Ammon's horn (tissue), 1 donor: ENCODE data around the gene EIF3F.
A peak's percentile ranks its signal among the peaks of the same experiment; 100 is the strongest.

ENCODE experiments used
- DNase-seq: peaks from one replicate; pipeline ENCODE4 v3.0.0-alpha.2; 2016; ENCODE audit warnings: low spot score

Gene EIF3F

DNA sequence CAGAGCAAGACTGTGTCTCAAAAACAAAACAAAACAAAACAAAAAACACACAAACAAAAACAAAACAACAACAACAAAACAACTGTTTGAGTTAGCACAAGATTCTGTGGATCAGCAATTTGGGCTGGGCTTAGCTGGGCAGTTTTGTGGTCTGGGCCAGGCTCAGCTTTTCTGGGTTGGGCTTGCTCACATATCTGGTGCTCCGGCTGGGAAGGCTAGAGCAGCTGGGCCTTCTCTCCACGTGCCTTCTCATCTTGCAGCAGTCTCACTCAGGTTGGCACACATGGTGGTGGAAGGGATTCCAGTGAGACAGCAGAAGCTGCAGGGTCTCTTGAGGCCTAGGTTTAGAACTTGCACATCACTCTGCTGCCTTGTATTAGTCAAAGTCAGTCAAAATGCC, 35.7 kb downstream of the EIF3F start:
- DNase-seq = no peak

DNA sequence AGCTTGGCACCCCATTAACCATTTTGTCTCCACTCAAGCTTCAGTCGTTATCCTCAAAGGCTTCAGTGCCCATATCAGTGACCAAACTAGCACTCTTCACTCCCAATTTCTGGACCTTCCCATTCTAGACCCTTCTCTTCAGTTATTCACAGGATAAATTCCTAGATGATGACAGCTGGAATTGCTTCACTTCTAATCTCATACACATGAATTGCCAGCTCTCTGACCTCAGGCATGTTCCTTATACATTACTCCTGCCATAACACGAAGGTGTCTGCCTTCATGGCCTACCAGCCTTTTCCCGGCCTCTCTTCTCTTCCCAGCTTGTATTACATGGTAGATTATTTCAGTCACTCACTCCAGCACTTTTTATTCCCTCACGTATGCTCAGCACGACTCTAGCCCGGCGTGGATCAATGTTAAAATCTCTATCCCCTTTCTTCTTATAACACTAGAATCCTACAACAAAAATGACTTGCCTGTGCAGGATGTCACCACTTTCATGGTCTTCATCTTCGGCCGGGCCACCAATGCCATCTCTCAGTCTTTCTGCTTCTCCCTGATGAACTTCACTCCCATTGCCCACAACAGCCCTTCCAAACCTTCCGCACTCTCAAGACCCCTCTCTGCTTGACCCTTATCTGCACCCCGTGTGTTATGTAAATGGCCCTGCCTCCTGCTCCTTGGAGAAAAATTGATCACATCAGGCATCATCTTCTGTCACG, 36.9 kb downstream of the EIF3F start:
- no peak for DNase-seq

DNA sequence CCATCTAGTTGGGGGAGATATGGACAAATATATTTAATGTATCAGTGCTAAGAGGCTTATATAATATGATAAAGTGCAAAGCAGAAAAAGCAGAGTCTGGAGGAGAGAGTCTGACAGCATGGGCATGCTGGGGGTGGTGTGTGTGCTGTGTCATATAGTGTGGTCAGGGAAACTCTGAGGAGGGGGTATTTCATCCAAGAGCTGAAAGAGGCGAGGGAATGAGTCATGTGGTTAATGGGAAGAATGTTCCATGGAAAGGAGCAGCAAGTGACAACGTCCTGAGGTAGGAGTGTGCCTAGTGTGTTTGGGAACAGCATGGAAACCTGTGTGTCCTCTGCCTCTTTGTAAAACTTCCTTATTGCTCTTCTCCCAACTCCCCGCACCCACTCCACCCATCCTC, 38.0 kb downstream of the EIF3F start:
- no peak for DNase-seq

DNA sequence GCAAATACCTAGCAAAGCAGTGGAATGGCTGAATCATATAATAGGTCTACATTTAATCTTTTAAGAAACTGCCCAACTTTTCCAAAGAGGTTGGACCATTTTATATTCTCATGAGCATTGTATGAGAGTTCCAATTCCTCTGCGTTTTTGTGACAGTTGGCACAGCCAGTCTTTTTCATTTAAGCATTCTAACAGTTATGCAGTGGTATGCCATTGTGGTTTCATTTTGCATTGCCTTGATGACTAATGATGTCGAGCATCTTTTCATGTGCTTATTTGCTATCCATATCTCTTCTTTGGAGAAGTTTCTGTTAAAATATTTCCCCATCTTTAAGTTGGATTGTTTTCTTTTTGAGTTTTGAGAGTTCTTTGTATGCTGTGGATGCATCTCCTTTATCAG, 38.7 kb downstream of the EIF3F start:
- no peak for DNase-seq

- no peak for DNase-seq
Measured at GRCh38 chr11:8026982-8027381, 39.8 kb downstream of the EIF3F start.

DNA sequence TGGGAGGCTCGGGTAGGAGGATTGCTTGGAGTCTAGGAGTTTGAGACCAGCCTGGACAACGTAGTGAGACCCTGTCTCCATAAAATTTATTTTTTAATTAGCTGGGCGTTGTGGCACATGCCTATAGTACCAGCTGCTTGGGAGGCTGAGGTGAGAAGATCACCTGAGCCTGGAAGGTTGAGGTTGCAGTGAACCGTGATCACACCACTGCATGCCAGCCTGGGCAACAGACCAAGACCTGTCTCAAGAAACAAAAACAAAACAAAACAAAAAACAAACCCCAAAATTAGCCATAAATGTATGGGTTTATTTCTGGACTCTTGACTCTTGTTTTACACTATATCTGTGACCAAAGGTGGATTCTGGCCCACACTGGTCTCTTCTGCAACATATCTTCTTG, 41.6 kb downstream of the EIF3F start:
- no peak for DNase-seq

DNA sequence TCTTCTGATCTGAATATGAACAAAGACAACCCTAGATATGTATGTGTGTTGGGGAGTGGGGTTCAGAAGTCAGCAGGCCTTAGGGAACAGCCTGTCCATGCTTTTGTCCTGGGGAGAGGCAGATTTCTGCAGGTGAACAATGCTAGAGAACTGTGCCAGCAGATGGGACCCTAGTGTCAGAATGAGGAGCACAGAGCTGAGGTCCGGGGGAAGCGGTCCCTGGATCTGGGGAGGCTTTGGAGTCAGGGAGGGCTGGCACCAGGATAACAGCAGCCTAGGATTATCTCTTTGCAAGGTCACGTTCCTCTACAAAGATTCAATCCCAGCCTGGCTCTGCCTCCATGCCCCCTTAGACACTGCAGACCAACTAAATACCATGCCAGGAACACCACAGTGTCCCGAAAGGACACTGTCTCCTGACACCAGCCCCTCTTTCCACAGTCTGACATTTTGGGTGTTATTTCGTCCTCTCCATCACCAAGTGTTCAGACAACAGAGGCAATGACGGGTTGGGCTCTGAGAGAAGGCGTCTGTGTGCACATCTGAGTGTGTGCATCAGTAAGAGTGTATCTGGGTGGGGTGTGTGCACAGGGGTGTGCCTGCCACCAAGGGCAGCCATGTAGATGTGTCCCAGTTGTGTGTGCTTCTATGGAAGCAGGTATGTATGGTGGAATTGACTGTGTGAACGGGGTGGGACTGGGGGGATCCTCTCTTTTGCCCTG, 43.5 kb downstream of the EIF3F start:
- no peak for DNase-seq

DNA sequence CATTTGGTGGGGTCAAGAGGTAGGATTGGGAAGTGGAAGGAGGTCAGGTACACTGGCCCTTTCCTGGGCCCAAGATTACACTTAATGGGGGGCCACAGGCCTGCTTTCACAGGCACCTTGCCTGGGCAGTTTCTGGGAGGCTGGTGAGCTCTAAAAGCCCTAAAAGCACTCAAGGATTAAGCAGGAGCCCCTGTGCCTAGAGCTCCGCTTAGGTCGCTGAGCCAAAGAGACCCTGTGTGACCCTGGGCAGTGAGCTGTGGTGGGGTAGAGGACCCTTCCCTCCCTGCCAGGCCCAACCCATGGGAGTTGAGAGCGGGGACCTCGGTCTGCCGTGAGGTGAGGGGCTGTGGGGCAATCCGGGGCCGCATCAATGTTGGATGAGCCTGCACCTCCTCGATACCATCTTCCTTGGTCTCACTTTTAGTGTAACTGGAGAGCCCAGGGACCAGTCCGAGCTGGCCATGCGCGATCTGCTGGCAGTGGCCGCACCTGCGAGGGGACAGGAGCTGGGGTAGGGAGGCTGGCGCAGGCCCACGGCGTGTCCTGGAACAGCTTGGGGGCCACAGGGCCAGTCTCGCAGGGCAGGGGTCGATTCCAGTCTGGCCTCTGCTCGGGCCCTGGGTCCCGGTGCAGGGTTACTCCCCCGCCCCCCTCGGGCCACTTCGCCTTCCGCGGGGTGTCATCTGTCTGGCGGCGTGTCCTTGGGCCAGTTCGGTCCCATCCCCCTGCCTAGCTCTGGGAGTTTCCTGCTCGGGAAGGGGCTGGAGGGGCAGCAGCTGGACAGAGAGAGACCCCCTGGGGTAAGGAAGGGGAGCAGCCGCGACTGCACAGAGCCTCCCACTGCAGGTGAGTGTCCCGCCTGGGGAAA, 44.3 kb downstream of the EIF3F start:
- no peak for DNase-seq

- no peak for DNase-seq
Measured at GRCh38 chr11:8032122-8032521, 45.0 kb downstream of the EIF3F start.

- DNase-seq = no peak
Measured at GRCh38 chr11:8032576-8033304, 45.6 kb downstream of the EIF3F start.

DNA sequence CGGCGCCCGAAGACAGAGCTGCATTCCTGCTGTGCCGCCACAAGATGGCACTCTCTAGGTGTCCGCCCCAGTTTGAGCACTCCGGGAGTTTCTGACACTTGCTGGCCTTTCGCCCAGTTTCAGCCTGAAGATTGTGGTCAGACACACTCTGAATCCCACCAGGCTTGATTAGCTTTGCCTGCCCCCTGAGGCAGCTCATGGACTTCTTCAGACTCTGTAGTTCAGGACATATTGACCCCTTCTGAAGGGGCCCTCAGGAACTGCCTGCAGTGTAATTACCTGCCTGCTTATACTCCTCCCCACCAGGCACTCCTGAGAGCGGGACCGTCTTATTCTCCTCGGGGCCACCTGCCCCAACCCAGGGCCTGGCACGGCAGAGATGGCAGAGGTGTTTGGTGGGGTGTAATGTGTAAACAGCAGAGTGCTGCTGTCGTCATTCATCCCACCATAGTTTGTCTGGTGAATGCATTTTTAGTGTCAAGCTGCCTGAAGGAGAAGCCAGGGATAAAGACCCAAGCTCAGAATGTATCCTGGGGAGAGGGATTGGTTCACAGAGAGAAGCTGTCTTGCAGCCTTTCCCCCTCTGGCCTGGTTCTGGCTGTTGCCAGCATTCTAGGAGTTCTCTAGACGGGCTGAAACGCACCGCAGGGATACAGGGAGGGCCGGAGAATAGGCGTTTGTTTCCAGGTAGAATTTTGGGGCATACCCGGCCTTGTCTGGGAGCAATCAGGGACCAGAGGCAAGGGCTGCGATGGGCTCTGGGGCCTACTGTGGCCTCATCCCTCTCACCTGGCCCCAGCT, 46.4 kb downstream of the EIF3F start:
- DNase-seq = peak; percentile 85

GRCh38 chr11:8034106-8034585, 47.0 kb downstream of the EIF3F start:
- no peak for DNase-seq

- no peak for DNase-seq
Measured at GRCh38 chr11:8034604-8035190, 47.6 kb downstream of the EIF3F start.

DNA sequence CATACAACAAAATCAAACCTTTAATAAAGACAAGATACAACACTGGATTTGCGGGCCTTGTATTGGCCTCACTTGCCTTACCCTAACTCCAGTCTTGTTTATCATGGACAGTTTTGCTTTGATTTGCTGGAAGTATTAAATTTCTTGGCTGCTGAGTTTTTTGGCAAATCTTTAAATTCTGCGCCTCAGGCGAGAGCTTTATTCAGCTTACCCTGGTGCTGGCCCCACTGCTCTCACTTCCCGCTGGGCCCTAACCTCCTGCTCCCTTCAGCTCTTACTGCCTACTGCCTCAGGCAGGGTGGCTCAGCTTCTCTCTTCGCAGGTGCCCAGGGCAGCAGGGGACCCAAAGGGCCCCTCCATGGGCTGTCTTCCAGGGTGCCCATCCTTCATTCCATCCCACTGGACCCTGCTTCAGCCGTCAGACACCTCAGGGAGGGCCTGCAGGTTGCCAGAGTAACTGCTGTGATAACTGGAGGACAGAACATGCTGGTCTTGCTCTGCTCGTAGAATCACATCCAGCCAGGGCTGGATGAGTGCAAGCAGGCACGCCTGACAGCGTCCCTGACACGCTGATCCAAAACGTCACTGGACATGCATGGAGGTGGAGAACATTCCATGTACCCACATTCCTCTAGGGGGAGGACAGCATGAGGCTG, 48.2 kb downstream of the EIF3F start:
- DNase-seq = no peak

DNA sequence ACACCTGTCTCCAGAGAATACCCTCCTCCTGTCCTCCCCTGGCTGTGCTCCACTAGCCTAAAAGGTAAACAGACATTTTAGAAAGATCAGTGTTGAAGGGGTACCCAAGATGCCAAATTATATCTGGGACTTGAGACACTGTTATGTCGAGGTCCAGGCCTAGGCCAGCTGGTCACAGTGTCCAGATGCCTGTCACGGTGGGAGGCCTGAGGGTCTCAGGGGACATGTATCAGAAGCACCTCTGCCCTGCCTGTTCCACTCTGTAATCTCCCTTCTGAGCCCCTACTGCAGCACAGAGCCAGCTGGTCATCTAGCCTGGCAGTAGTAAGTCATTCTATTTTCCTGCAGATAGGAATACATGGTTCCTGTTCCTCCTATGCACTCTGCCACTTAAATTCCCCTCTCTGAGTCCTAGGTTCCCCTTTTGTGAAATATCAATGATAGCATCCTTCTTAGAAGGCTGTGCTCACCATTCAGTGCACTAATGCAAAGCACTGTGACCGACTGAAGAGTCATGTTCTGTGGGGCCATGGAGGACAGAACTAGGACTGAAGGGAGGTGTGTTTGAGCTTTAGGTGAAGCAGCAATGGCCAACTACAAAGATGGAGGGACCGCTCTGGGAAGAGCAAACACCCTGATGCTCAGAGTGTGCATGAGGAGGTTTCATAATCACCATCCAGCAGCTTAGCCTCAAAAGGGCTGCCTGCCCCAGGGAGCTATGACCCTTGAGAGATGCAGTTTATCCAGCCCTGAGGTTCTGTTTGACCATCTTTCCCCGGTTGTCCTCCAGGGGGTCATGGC, 49.1 kb downstream of the EIF3F start:
- no peak for DNase-seq

- no peak for DNase-seq
Measured at GRCh38 chr11:8036986-8037385, 49.8 kb downstream of the EIF3F start.

GRCh38 chr11:8038393-8038792, 51.3 kb downstream of the EIF3F start:
- peak; percentile 59 for DNase-seq

GRCh38 chr11:8038811-8039529, 51.8 kb downstream of the EIF3F start:
- DNase-seq = no peak
